GM21576 (cell line): ENCODE measurements around the gene SLC49A3.
A peak's percentile ranks its signal among the peaks of the same experiment; 100 is the strongest.
"Not testable (repeated sequence)": the region's sequence is repeated elsewhere in the genome, so short reads cannot be mapped to it uniquely, and the experiment has no call there.

ENCODE experiments used
- ATAC-seq: cut with Tn5 transposase; IDR thresholded peaks from one replicate; pipeline ENCODE4 v1.9.1; 2021; ENCODE audit warnings: mild to moderate bottlenecking, moderate library complexity; ENCODE audit not compliant: unreplicated experiment

SLC49A3 gene

DNA sequence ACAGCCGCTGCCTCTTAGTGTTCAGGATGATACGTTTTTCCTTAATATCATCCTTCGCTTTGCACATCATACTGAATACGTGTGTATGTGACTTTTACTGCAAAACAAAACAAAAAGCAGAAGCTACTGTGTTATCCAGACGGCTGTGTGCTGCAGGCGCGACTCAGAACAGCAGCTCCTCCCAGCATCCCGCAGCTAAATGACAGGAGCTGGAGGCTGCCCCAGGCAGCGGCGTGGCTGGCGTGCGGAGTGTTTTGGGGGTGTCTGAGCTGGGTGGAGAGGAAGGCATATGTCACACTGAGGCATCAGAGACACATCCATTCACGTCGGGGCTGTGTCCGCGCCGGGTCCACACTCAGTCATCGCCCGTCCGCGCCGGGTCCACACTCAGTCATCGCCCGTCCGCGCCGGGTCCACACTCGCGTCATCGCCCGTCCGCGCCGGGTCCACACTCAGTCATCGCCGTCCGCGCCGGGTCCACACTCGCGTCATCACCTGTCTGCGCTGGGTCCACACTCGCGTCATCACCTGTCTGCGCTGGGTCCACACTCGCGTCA, 33.3 kb upstream of the SLC49A3 start:
- ATAC-seq = no peak

DNA sequence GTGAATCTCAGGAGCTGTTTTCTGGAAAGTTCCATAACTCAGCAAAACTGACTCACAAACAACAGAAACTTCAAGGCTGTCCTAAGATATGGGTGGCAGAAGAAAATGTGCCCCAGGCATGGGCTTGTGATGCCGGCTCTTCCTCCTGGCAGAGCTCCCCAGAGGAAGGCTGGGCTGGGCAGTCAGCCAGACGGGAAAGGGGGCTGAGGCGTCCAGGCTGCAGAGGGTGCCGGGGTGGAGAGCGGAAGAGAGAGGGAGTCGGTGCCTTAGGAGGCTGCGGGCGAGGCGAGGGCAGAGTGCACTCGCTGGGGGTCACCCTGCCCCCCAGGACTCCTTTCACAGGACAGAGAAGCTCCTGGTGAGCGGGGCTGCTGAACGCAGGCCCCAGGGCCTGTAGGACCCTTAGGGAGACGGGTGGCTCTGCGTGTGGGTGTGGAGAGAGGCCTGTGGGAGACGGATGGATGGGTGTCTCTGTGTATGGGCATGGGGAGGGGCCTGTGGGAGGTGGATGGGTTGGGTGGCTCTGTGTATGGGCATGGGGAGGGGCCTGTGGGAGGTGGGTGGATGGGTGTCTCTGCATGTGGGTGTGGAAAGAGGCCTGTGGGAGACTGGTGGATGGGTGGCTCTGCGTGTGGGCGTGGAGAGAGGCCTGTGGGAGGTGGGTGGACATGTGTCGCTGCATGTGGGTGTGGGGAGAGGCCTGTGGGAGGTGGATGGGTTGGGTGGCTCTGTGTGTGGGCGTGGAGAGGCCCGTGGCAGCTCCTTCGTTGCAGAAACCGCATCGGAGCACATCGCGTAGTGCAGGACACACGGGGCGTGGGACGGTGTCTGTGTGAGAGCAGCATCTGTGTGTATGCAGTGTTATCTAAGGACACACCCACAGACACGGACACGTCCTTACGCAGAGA, 32.6 kb upstream of the SLC49A3 start:
- no peak for ATAC-seq

GRCh38 chr4:720111-720860, 31.3 kb upstream of the SLC49A3 start:
- no peak for ATAC-seq

- no peak for ATAC-seq
Measured at GRCh38 chr4:718460-718859, 29.5 kb upstream of the SLC49A3 start.

DNA sequence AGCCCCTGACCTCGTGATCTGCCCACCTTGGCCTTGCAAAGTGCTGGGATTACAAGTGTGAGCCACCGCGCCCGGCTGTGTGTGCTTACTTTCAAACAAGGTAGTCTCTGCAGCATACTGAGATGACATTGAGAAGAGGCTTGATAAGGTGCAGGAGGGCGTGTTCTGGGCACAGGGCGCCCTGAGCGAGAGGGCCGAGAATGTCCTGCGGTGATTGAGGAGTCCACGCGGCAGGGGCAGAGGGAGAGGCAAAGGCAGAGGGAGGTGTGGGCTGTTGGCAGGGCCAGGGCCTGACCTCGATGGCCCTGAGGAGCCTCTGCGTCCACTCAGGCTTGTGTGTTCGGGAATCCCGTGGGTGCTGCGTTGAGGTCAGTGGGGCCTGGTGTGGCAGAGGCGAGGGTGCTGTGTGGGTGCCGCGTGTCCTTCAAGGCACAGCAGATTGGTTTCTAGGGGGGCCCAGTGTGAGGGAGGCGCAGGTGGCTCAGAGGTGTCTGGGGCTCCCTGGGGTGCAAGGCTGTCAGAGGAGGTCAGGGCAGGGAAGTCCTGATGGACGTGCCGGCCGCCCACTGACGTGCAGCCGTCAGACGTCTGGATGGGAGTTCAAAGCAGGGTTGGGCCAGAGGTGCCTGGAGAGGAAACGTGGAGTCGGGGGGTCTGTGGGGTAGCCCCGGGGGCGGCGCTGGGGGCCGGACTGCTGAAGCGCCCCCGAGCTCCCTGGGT, 28.8 kb upstream of the SLC49A3 start:
- no peak for ATAC-seq

DNA sequence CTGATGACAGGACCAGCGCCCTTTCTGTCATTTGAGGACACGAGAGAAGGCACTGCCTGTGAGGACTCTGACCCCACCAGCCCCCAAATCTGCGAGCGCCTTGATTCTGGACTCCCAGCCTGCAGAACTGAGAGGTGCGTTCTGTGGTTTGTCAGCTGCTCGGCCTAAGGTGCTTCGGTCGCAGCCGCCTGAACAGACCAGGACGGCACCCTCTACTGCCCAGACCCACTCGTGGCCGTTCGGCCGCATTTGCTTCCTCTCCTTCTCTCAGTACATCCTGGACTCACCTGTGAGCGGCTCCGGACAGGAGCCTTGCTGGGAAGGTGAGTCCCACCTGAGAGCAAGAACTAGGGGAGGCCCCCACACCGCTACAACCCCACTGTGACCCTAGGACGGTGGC, 25.1 kb upstream of the SLC49A3 start:
- ATAC-seq = no peak

DNA sequence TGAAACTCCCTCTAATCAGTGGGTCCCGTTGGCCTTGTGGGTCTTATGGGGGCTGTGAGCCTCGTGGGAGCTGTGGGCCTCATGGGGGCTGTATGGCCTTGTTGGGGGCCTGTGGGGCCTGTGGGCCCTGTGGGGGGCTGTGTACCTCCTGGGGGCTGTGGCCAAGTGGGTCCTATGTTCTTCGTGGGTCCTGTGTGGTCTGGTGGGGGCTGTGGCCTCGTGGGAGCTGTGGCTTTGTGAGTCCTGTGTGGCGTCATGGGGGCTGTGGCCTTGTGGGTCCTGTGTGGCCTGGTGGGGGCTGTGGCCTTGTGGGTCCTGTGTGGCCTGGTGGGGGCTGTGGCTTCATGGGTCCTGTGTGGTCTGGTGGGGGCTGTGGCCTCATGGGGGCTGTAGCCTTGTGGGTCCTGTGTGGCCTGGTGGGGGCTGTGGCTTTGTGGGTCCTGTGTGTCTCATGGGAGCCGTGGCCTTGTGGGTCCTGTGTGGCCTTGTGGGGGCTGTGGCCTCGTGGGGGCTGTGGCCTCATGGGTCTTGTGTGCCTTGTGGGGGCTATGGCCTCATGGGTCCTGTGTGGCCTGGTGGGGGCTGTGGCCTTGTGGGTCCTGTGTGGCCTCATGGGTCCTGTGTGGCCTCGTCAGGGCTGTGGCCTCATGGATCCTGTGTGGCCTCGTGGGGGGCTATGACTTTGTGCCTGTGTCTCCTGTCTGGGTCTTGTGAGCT, 24.1 kb upstream of the SLC49A3 start:
- no peak for ATAC-seq

DNA sequence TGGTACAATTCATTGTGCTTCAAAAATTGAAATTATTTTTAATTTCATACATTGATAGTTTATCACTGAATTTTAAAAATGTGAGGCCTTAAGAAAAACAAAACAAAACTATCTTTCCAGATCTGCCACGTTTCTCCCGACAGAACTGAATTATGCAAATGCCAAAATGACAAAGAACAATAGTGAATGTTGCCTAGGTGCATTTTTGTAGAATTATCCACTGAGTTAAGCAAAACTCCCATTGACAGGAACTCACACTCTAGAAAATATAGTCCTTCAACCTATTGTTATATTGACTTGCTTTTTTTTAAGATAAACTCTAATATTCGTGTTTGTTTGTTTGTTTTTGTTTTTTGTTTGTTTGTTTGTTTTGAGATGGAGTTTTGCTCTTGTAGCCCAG, 23.1 kb upstream of the SLC49A3 start:
- ATAC-seq = no peak

- ATAC-seq = no peak
Measured at GRCh38 chr4:710916-711315, 22.0 kb upstream of the SLC49A3 start.

DNA sequence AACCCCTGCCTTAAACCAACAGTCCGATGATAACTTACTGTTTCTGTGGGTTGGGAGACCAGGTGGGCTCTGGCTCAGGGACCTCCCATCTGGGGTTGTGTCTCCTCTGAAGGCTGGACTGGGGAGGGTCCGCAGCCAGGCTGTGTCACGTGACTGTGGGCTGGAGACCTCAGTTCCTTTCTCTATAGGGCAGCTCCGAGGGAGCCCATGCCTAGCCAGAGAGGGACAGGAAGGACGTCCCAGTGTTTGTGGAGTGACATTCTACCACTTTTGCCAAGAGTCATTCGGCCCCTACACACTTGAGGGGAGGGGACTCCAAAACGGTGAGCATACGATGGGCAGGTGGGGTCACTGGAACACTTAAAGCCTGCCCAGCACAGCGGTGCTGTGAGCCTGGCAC, 21.2 kb upstream of the SLC49A3 start:
- ATAC-seq = no peak

GRCh38 chr4:709348-709747, 20.4 kb upstream of the SLC49A3 start:
- no peak for ATAC-seq

DNA sequence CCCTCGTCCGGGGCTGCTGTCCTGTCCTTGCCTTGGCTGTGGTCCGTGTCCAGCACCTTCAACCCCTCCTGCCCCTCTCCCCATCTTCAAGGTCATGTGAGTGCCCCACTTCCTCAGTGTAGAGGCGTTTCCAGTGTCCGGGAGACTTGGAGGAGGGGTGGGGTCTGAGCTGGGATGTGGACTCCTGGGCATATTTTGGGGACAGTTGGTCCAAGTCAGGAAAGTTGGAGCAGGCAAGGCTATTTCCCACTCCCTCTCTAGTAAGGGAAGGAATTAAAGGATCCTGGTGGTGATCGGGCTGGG, 19.6 kb upstream of the SLC49A3 start:
- no peak for ATAC-seq

DNA sequence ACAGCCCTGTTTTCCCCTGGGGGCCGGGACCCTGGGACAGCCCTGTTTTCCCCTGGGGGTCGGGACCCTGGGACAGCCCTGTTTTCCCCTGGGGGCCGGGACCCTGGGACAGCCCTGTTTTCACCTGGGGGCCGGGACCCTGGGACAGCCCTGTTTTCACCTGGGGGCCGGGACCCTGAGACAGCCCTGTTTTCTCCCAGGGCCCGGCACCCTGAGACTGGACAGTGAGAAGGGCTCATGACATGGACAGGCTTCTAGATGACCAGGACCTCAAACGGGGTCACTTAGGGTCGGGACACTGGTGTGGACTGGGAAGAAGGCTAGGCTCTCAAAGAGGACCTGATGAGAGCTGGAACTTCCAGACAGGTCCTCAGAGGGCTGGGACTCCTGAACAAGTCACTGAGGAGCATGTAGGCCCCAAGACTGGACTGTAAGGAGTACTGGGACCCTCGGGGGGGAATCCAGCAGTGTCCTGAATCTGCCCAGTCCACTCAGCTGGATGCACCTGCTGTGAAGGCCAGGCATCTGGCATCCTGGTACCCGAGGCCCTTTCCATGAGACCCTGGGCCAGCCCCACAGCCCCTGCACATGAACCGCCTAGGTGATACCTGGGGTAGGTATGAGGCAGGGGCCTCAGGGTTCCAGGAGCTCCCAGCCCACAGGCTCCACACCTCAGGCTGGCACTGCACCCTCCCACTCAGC, 19.1 kb upstream of the SLC49A3 start:
- no peak for ATAC-seq

DNA sequence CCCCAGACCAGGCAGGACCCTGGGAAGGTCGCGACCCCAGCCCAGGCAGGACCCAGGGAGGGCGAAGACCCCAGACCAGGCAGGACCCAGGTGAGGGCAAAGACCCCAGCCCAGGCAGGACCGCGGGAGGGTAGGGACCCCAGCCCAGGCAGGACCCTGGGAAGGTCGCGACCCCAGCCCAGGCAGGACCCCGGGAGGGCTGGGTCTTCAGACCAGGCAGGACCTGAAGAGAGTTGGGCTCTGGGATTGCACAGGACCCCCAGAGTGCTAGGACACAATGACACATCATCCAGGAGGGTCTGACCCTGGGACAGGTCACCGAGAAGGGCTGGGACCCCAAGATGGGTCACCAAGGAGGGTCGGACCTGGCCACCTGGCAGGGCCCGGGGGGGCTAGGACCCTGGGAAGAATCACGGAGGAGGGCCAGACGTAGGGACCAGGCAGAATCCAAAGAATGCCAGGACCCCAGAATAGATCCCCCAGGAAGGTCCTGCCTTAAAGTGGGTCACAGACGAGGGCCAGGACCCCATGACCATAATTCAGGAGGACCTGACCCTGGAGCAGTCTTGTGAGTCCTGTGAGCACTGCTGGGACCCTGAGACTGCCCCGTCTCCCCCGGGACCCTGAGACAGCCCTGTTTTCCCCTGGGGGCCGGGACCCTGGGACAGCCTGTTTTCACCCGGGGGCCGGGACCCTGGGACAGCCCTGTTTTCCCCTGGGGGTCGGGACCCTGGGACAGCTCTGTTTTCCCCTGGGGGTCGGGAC, 18.1 kb upstream of the SLC49A3 start:
- ATAC-seq = no peak

DNA sequence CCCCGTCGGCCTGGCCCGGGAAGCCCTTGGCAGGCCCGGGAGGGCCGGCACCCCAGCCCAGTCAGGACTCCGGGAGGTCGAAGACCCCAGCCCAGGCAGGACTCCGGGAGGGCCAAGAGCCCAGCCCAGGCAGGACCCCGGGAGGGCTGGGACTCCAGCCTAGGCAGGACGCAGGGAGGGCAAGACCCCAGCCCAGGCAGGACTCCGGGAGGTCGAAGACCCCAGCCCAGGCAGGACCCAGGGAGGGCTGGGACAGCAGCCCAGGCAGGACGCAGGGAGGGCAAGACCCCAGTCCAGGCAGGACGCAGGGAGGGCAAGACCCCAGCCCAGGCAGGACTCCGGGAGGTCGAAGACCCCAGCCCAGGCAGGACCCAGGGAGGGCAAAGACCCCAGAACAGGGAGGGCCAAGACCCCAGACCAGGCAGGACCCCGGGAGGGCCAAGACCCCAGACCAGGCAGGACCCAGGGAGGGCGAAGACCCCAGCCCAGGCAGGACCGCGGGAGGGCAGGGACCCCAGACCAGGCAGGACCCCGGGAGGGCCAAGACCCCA, 17.2 kb upstream of the SLC49A3 start:
- not testable (repeated sequence) for ATAC-seq

DNA sequence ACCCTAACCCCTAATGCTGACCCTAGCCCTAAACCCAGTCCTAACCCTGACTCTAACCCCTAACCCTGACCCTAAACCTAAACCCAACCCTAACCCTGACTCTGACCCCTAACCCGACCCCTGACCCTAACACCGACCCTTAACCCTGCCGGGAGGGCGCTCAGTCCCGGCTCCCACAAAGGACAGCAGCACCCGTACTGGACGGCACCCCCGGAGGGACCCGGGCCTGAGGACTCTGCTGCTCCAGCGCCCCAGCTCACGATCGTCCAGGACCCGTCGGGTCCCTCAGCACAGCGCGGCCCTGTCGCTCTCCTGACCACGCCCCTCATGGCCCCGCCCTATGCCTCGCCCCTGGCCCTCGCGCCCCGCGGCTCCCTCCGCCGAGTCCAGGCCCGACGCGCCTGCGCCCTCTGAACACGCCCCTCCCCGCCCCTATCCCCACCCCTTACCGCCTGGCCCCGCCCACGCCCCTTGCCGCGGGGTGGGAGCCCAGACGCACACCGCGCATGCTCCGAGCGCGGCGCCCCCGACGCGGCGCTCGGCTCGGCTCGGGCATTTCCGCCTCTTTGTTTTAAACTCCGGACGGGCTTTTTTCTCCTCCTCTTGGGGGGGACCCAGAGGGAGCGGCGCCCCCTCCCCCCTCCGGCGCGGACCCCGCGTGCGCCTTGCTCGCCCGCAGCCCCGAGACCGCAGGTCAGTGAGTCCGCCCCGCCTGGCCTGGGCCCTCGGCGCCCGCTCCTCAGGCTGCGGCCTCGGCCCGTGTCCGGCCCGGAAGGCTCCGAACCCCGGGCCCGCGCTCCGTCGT, 16.5 kb upstream of the SLC49A3 start, which contains the start of gene PCGF3:
TSS of gene PCGF3 (plus strand) at position 555 of the 805 bp plus-strand sequence. CDS start 27,849 bp downstream, outside the sequence.
- ATAC-seq = peak; percentile 92

GRCh38 chr4:704971-705277, 16.0 kb upstream of the SLC49A3 start:
- ATAC-seq = no peak

GRCh38 chr4:704198-704891, 15.4 kb upstream of the SLC49A3 start:
- ATAC-seq = no peak
